Colonic mucosa (tissue), 4 donors: ENCODE data around the gene ABCB11. TPM values are rescaled to one million over a fixed set of nuclear protein-coding genes. Genes with fewer than 3 reads are reported as not detected.

Experiments used
- DNase-seq: peaks from one replicate; pipeline ENCODE4 v3.0.0-alpha.2; 2020
- H3K27ac ChIP-seq: fragments of 200-600 bp; one replicate; pipeline ENCODE4 v1.8.0; 2021
- H3K27me3 ChIP-seq: fragments of 200-600 bp; one replicate; pipeline ENCODE4 v1.8.0; 2021
- H3K36me3 ChIP-seq: fragments of 200-600 bp; one replicate; pipeline ENCODE4 v1.8.0; 2021
- H3K4me1 ChIP-seq: fragments of 200-600 bp; one replicate; pipeline ENCODE4 v1.8.0; 2021; ENCODE audit warnings: mild to moderate bottlenecking
- H3K4me3 ChIP-seq: fragments of 200-600 bp; one replicate; pipeline ENCODE4 v1.8.0; 2021
- H3K9ac ChIP-seq, 2 donors: one replicate each; pipeline ENCODE4 v1.7.0; 2013; ENCODE audit warnings: control low read depth in 2 of 2, low read depth in 2 of 2, low read length in 2 of 2
- H3K9me3 ChIP-seq: fragments of 200-600 bp; one replicate; pipeline ENCODE4 v1.8.0; 2021
- intact Hi-C: fragments of 100-400 bp; cut with DNase I; formaldehyde crosslinking; loops from one replicate; pipeline ENCODE4 v1.14.1; 2022
- total RNA-seq, 2 donors: library from RNA; stranded (reverse); fragmentation: NEBNext Ultra II Directional in 1 of 2; extraction: Animal tissue kit (Norgen Biotek cat#: 25700) in 1 of 2; gene quantifications; one replicate each; pipeline ENCODE4 v1.2.1, GENCODE V29; 2021
- TF ChIP-seq, protein P1 (sequence below): fragments of 200-600 bp; IDR thresholded peaks from one replicate; pipeline ENCODE4 v1.8.0; 2022; ENCODE audit warnings: antibody characterized with exemption, mild to moderate bottlenecking
- donor health status: healthy.
- donor health status: DM: no; HTN: no; CAD: no.
- donor health status: DM: no; HTN: no; CAD: no.

ABCB11 gene
- total RNA-seq, 2 donors from 2014 or later, result 0.74 to 1.1 TPM

DNA sequence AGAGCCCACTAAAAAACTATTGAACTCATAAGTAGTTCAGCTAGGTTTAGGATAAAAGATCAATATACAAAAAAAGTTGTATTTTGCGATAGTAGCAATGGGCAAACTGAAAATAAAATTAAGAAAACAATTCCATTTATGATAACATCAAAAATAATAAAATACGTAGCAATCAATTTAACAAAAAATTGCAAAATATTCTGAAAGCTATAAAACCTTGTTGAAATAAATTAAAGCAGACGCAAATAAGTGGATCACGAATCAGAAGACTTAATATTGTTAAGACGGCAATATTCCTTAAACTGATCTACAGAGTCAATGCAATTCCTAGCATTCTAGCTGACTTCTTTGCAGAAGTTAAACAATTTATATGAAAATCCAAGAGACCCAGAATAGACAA is 24.5 kb downstream of the ABCB11 start:
- H3K36me3 ChIP-seq, result no peaks in the 10 kb centered on the region
- no peak overlapping the region for H3K9ac ChIP-seq
- intact Hi-C loops, result no loop called here
- no peaks in the 10 kb centered on the region for H3K27me3 ChIP-seq
- TF ChIP-seq, protein P1, sequence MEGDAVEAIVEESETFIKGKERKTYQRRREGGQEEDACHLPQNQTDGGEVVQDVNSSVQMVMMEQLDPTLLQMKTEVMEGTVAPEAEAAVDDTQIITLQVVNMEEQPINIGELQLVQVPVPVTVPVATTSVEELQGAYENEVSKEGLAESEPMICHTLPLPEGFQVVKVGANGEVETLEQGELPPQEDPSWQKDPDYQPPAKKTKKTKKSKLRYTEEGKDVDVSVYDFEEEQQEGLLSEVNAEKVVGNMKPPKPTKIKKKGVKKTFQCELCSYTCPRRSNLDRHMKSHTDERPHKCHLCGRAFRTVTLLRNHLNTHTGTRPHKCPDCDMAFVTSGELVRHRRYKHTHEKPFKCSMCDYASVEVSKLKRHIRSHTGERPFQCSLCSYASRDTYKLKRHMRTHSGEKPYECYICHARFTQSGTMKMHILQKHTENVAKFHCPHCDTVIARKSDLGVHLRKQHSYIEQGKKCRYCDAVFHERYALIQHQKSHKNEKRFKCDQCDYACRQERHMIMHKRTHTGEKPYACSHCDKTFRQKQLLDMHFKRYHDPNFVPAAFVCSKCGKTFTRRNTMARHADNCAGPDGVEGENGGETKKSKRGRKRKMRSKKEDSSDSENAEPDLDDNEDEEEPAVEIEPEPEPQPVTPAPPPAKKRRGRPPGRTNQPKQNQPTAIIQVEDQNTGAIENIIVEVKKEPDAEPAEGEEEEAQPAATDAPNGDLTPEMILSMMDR, result no peak
- H3K4me1 ChIP-seq, result no peaks in the 10 kb centered on the region
- no peak overlapping the region for H3K4me3 ChIP-seq
- no peaks in the 10 kb centered on the region for H3K9me3 ChIP-seq
- no peak for DNase-seq
- H3K27ac ChIP-seq, result no peak overlapping the region

DNA sequence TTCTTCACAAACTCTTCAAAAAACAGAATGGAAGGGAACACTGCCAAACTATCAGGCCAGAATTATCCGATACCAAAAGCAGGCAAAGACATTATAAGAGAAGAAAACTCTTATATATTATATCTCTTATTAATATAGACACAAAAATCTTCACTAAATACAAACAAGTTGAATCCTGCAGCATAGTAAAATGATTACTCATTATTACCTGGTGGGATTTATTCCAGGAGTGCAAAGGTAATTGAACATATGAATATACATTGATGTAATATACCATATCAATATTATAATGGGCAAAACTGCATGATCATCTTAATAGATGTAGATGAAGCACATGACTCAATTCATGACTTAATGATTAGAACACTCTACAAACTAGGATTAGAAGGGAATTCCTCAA is 25.1 kb downstream of the ABCB11 start:
- TF ChIP-seq, protein P1, result no peak
- no peak overlapping the region for H3K27ac ChIP-seq
- no peak for DNase-seq
- no peaks in the 10 kb centered on the region for H3K4me1 ChIP-seq
- H3K4me3 ChIP-seq, result no peak overlapping the region
- H3K9me3 ChIP-seq, result no peaks in the 10 kb centered on the region
- intact Hi-C loops, result no loop called here
- no peaks in the 10 kb centered on the region for H3K27me3 ChIP-seq
- H3K9ac ChIP-seq, result no peak overlapping the region
- no peaks in the 10 kb centered on the region for H3K36me3 ChIP-seq

DNA sequence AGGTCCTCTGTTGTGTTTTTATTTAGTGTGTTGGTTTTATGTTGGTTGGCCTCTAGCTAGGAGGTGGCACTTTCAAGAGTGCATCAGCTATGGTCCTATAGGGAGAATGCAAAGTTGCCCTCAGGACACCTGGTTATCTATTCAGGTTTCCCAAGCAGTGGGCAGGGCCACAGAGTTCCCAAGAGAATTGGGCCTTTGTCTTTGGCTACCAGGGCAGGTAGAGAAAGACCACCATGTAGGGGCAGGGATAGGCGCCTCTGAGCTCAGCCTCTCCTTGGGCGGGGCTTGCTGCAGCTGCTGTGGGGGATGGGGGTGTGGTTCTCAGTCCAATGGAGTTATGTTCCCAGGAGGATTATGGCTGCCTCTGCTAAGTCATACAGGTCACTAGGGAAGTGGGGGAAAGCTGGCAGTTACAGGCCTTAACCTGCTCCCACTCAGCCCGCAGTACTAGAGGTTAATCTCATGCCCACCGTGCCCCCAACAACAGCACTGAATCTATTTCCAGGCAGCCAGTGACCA is 26.0 kb downstream of the ABCB11 start:
- TF ChIP-seq, protein P1, result no peak
- Histone ChIP-seq H3K9ac (no peak overlapping the region), H3K27ac (no peak overlapping the region), H3K4me1 (no peaks in the 10 kb centered on the region), H3K4me3 (no peak overlapping the region), H3K27me3 (no peaks in the 10 kb centered on the region), H3K9me3 (no peaks in the 10 kb centered on the region), H3K36me3 (no peaks in the 10 kb centered on the region)
- no peak for DNase-seq
- intact Hi-C loops, result no loop called here

DNA sequence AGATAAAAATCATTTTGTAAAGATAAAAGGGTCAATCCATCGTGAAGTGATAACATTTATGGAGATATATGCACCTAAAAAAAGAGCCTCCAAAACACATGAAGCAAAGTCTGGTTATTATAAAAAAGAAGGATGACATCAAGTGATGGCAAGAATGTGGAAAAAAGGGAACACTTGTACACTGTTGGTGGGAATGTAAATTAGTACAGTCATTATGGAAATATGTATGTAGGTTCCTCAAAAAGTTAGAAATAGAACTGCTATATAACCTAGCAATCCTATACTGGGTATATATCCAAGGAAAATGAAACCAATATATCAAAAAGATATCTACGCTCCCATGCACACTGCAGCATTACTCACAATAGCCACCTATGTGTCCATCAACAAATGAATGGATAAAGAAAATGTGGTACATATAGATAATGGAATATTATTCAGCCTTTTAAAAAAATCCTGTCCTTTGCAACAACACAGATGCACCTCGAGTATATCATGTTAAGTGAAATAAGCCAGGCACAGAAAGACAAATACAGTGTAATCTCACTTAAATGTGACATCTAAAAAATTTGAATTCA is 28.9 kb downstream of the ABCB11 start:
- no peaks in the 10 kb centered on the region for H3K27me3 ChIP-seq
- intact Hi-C loops, result no loop called here
- H3K9ac ChIP-seq, result no peak overlapping the region
- no peak for DNase-seq
- no peaks in the 10 kb centered on the region for H3K9me3 ChIP-seq
- no peaks in the 10 kb centered on the region for H3K4me1 ChIP-seq
- H3K4me3 ChIP-seq, result no peak overlapping the region
- H3K36me3 ChIP-seq, result no peaks in the 10 kb centered on the region
- TF ChIP-seq, protein P1, result no peak
- no peak overlapping the region for H3K27ac ChIP-seq

DNA sequence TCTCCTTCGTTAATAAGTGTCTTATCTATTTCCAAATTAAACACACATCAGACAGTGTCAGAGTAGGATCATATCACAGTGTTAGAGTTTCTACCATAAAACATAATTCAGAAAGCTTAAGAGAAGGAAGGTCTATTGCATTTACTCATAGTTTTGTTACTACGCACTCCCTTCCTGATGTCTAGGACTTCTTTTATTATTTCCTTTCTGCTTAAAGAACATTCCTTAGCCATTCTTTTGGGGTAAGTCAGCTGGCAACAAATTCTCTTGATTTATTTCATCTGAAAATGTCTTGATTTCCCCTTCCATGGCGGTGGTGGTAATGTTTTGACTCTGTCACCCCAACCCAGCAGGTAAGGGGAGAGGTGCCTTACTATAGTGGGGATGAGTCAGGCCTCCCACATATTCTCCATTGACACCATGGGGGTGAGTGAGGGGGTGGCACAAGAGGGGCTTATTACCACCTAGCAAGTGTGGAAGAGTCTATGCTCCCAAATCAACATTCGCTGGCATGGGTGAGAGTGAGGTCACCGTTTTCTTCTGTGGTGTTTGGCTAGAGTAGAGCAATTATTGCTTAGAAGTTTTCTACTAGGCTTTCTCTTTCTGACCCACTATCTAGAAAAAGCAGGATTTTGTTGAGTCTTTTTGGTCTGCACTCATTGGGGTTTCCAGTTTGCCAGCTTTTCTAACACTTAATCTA is 29.9 kb downstream of the ABCB11 start:
- Histone ChIP-seq H3K9me3 (no peaks in the 10 kb centered on the region), H3K27ac (no peak overlapping the region), H3K4me3 (no peak overlapping the region), H3K9ac (no peak overlapping the region), H3K27me3 (no peaks in the 10 kb centered on the region), H3K4me1 (no peaks in the 10 kb centered on the region), H3K36me3 (no peaks in the 10 kb centered on the region)
- intact Hi-C loops, result no loop called here
- DNase-seq, result no peak
- TF ChIP-seq, protein P1, result no peak
